ENCODE measurements around the gene CKAP5.
A peak's percentile ranks its signal among the peaks of the same experiment; 100 is the strongest.

The CKAP5 gene

DNA sequence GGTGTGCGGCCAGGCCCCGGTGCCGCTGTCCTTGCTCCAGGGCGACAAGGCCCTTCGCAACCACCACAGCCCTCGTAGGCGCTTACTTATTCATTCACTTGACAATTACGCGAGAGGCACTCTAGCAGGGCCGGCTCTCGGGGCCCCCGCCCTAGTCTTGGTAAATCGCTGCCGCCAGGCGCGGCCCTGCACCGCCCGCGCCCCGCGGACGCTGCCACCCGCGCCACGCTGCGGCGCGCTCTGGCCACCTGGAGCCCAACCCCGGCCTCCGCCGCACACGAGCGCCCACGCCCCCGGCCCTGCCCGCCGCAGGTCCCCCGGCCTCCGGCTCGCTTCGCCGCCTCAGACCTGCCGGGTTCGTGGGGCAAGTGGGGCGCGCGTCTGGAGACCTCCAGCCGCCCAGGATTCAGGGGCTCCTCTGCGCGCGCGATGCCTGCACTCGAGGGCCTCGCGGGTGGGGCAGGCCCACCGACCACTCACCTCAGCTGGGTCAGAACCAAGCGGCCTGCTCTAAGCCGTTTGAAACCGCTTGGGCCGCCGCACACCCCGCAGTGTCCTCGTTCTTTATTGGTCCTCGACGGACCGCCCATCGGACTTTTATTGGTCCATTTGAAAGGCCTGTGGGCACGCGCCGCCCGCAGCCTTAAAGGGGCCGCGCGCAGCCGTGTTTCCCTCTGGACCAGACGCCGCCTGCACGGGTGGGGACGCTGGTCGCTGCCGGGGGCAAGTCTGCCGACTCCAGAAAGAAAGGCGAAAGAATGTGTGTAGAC, at the start of gene CKAP5:
TSS of gene CKAP5 (minus strand) at position 541 of the 770 bp plus-strand sequence. CDS start 25,049 bp downstream, outside the sequence.
- peak; percentile 65 for DNase-seq (ENCODE audit: extremely low read depth, low read depth)
- TF ChIP-seq, protein P1, sequence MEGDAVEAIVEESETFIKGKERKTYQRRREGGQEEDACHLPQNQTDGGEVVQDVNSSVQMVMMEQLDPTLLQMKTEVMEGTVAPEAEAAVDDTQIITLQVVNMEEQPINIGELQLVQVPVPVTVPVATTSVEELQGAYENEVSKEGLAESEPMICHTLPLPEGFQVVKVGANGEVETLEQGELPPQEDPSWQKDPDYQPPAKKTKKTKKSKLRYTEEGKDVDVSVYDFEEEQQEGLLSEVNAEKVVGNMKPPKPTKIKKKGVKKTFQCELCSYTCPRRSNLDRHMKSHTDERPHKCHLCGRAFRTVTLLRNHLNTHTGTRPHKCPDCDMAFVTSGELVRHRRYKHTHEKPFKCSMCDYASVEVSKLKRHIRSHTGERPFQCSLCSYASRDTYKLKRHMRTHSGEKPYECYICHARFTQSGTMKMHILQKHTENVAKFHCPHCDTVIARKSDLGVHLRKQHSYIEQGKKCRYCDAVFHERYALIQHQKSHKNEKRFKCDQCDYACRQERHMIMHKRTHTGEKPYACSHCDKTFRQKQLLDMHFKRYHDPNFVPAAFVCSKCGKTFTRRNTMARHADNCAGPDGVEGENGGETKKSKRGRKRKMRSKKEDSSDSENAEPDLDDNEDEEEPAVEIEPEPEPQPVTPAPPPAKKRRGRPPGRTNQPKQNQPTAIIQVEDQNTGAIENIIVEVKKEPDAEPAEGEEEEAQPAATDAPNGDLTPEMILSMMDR (IDR thresholded peaks at IDR 0.05; ENCODE audit: low read depth, low read length): no peak

- TF ChIP-seq, protein P1 (IDR thresholded peaks at IDR 0.05; ENCODE audit: low read depth, low read length): no peak
- DNase-seq (ENCODE audit: extremely low read depth, low read depth): no peak
Observed at GRCh38 chr11:46895821-46896220, 49.7 kb upstream of the CKAP5 start.

- TF ChIP-seq, protein P1 (IDR thresholded peaks at IDR 0.05; ENCODE audit: low read depth, low read length): no peak
- no peak for DNase-seq (ENCODE audit: extremely low read depth, low read depth)
Observed at GRCh38 chr11:46894961-46895360, 48.9 kb upstream of the CKAP5 start.

GRCh38 chr11:46894506-46894905, 48.4 kb upstream of the CKAP5 start:
- TF ChIP-seq, protein P1 (IDR thresholded peaks at IDR 0.05; ENCODE audit: low read depth, low read length): no peak
- DNase-seq (ENCODE audit: extremely low read depth, low read depth): no peak

- TF ChIP-seq, protein P1 (IDR thresholded peaks at IDR 0.05; ENCODE audit: low read depth, low read length): no peak
- DNase-seq (ENCODE audit: extremely low read depth, low read depth): no peak
Observed at GRCh38 chr11:46892838-46893237, 46.8 kb upstream of the CKAP5 start.

GRCh38 chr11:46892109-46892508, 46.0 kb upstream of the CKAP5 start:
- no peak for DNase-seq (ENCODE audit: extremely low read depth, low read depth)
- TF ChIP-seq, protein P1 (IDR thresholded peaks at IDR 0.05; ENCODE audit: low read depth, low read length): no peak

- DNase-seq (ENCODE audit: extremely low read depth, low read depth): no peak
- TF ChIP-seq, protein P1 (IDR thresholded peaks at IDR 0.05; ENCODE audit: low read depth, low read length): no peak
Observed at GRCh38 chr11:46890665-46891064, 44.6 kb upstream of the CKAP5 start.

Measured in AG09319 (cell line).